Measurements from ENCODE around the gene CNEP1R1. TPM values are rescaled to one million over a fixed set of nuclear protein-coding genes. Genes with fewer than 3 reads are reported as not detected.

The CNEP1R1 gene
- total and polyA plus RNA-seq, 9 of the 15 experiments (the other 6 are each of a cell fraction or from before 2014, with no cell fraction given) = 7.6 to 20.1 (median 10.6) TPM

DNA sequence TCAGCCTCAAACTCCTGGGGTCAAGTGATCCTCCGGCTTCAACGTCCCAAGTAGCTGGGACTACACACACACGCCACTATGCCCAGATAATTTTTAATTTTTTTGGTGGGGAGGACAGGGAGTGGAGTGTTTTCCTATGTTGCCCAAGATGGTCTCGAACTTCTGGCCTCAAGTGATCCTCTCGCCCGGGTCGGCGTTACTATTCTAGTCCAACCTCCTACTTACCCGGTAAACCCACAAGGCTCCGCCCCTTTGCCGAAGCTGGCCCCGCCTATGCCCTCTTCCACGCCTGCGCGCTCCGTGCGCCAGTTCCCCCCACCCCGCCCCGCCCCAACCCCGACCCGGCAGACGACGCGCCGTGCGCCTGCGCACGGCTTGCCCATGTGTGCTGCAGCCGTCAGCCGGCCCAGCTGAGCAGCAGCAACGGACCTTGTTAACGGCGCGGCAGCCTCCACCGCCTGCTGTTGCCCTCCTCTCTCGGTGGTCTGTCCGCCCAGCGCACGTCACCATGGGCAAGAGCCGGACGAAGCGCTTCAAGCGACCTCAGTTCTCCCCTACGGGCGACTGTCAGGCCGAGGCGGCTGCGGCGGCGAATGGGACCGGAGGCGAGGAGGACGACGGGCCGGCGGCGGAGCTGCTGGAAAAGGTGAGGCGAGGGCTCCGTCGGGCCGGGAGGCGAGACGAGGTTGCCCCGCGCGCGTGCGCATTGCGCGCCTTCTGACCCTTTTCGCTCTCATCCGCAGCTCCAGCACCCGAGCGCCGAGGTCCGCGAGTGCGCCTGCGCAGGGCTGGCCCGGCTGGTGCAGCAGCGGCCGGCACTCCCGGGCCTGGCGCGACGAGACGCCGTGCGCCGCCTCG, 40.8 kb downstream of the CNEP1R1 start, which contains the start of gene HEATR3 (continued):
- TF ChIP-seq, protein P1, sequence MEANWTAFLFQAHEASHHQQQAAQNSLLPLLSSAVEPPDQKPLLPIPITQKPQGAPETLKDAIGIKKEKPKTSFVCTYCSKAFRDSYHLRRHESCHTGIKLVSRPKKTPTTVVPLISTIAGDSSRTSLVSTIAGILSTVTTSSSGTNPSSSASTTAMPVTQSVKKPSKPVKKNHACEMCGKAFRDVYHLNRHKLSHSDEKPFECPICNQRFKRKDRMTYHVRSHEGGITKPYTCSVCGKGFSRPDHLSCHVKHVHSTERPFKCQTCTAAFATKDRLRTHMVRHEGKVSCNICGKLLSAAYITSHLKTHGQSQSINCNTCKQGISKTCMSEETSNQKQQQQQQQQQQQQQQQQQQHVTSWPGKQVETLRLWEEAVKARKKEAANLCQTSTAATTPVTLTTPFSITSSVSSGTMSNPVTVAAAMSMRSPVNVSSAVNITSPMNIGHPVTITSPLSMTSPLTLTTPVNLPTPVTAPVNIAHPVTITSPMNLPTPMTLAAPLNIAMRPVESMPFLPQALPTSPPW (CRISPR knock-in tag; IDR thresholded peaks at IDR 0.05) = peak; percentile 92
- TF ChIP-seq ZBTB7A (IDR thresholded peaks at IDR 0.05; ENCODE audit: borderline replicate concordance, control insufficient read depth, low read depth, low read length) = no peak
- TF ChIP-seq, protein P2, sequence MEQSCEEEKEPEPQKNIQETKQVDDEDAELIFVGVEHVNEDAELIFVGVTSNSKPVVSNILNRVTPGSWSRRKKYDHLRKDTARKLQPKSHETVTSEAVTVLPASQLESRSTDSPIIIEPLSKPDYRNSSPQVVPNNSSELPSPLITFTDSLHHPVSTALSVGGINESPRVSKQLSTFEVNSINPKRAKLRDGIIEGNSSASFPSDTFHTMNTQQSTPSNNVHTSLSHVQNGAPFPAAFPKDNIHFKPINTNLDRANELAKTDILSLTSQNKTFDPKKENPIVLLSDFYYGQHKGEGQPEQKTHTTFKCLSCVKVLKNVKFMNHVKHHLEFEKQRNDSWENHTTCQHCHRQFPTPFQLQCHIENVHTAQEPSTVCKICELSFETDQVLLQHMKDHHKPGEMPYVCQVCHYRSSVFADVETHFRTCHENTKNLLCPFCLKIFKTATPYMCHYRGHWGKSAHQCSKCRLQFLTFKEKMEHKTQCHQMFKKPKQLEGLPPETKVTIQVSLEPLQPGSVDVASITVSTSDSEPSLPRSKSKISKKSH (CRISPR knock-in tag; IDR thresholded peaks at IDR 0.05) = no peak
- peak; percentile 54; the same call in 1 of the 2 replicates for TF ChIP-seq LCOR (CRISPR knock-in tag; IDR thresholded peaks at IDR 0.05)
- peak; percentile 17; the same call in 1 of the 2 replicates for TF ChIP-seq BCOR (IDR thresholded peaks at IDR 0.05)
- TF ChIP-seq PTRF (tag; IDR thresholded peaks at IDR 0.05) = no peak
- TF ChIP-seq TAF9B (IDR thresholded peaks at IDR 0.05; ENCODE audit: partially characterized antibody) = no peak
- TF ChIP-seq, protein P3, sequence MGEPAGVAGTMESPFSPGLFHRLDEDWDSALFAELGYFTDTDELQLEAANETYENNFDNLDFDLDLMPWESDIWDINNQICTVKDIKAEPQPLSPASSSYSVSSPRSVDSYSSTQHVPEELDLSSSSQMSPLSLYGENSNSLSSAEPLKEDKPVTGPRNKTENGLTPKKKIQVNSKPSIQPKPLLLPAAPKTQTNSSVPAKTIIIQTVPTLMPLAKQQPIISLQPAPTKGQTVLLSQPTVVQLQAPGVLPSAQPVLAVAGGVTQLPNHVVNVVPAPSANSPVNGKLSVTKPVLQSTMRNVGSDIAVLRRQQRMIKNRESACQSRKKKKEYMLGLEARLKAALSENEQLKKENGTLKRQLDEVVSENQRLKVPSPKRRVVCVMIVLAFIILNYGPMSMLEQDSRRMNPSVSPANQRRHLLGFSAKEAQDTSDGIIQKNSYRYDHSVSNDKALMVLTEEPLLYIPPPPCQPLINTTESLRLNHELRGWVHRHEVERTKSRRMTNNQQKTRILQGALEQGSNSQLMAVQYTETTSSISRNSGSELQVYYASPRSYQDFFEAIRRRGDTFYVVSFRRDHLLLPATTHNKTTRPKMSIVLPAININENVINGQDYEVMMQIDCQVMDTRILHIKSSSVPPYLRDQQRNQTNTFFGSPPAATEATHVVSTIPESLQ (CRISPR knock-in tag; IDR thresholded peaks at IDR 0.05) = no peak
- TF ChIP-seq POLR3G (IDR thresholded peaks at IDR 0.05; ENCODE audit: extremely low read depth, insufficient read length, insufficient replicate concordance) = no peak
- no peak for TF ChIP-seq MIER1 (IDR thresholded peaks at IDR 0.05; ENCODE audit: low read depth)
- TF ChIP-seq, protein P4, sequence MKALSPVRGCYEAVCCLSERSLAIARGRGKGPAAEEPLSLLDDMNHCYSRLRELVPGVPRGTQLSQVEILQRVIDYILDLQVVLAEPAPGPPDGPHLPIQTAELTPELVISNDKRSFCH (CRISPR knock-in tag; IDR thresholded peaks at IDR 0.05) = no peak
- TF ChIP-seq, protein P4 (tag; IDR thresholded peaks at IDR 0.05) = 0 out of 2 replicates have a peak, but pooled peaks have one; percentile 19
- peak; percentile 87 for TF ChIP-seq CHD4 (IDR thresholded peaks at IDR 0.05; ENCODE audit: insufficient read depth, insufficient replicate concordance, low read depth, low read length, poor library complexity, severe bottlenecking)
- TF ChIP-seq, protein P5, sequence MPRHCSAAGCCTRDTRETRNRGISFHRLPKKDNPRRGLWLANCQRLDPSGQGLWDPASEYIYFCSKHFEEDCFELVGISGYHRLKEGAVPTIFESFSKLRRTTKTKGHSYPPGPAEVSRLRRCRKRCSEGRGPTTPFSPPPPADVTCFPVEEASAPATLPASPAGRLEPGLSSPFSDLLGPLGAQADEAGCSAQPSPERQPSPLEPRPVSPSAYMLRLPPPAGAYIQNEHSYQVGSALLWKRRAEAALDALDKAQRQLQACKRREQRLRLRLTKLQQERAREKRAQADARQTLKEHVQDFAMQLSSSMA (CRISPR knock-in tag; IDR thresholded peaks at IDR 0.05) = no peak
- no peak for TF ChIP-seq ILF3 (IDR thresholded peaks at IDR 0.05; ENCODE audit: borderline replicate concordance)
- TF ChIP-seq, protein P6, sequence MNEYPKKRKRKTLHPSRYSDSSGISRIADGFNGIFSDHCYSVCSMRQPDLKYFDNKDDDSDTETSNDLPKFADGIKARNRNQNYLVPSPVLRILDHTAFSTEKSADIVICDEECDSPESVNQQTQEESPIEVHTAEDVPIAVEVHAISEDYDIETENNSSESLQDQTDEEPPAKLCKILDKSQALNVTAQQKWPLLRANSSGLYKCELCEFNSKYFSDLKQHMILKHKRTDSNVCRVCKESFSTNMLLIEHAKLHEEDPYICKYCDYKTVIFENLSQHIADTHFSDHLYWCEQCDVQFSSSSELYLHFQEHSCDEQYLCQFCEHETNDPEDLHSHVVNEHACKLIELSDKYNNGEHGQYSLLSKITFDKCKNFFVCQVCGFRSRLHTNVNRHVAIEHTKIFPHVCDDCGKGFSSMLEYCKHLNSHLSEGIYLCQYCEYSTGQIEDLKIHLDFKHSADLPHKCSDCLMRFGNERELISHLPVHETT (CRISPR knock-in tag; conservative IDR thresholded peaks at IDR 0.05 in 1 of 2, IDR thresholded peaks at IDR 0.05 in 1 of 2) = peak in 1 of 2 experiments; percentile 18; a peak in 1 of 4 replicates
